Cortex of kidney (tissue), 1 donor: ENCODE results near the gene MMD2.
"Not testable (repeated sequence)": the region's sequence is repeated elsewhere in the genome, so short reads cannot be mapped to it uniquely, and the experiment has no call there.

Experiments
- DNase-seq: peaks from one replicate; lab custom pipeline; 2025; lab: John Stamatoyannopoulos, UW

The MMD2 gene

GRCh38 chr7:4958477-4959301 lies at the start of gene MMD2:
Gene MMD2 (minus strand): TSS chr7:4959187. CDS start chr7:4959017, 170 bp downstream.
- no peak for DNase-seq

GRCh38 chr7:5005066-5005465 lies 46.1 kb upstream of the MMD2 start:
- no peak for DNase-seq

- DNase-seq, result no peak
Measured at GRCh38 chr7:5001911-5002310, 42.9 kb upstream of the MMD2 start.

GRCh38 chr7:5001003-5001402 lies 42.0 kb upstream of the MMD2 start:
- no peak for DNase-seq

- no peak for DNase-seq
Measured at GRCh38 chr7:4999369-4999950, 40.5 kb upstream of the MMD2 start.

- no peak for DNase-seq
Measured at GRCh38 chr7:4998910-4999309, 39.9 kb upstream of the MMD2 start.

- no peak for DNase-seq
Measured at GRCh38 chr7:4998244-4998643, 39.3 kb upstream of the MMD2 start.

- no peak for DNase-seq
Measured at GRCh38 chr7:4996696-4997222, 37.8 kb upstream of the MMD2 start.

- DNase-seq, result no peak
Measured at GRCh38 chr7:4995429-4995969, 36.5 kb upstream of the MMD2 start.

- DNase-seq, result no peak
Measured at GRCh38 chr7:4993471-4993870, 34.5 kb upstream of the MMD2 start.

GRCh38 chr7:4982741-4983140 lies 23.8 kb upstream of the MMD2 start:
- DNase-seq, result not testable (repeated sequence)

GRCh38 chr7:4981295-4981890 lies 22.4 kb upstream of the MMD2 start:
- DNase-seq, result not testable (repeated sequence)

GRCh38 chr7:4975626-4976025 lies 16.6 kb upstream of the MMD2 start:
- DNase-seq, result not testable (repeated sequence)

- peak; percentile 41 for DNase-seq
Measured at GRCh38 chr7:4973728-4974198, 14.8 kb upstream of the MMD2 start.

GRCh38 chr7:4972446-4972845 lies 13.5 kb upstream of the MMD2 start:
- DNase-seq, result not testable (repeated sequence)

GRCh38 chr7:4965295-4966022 lies 6.5 kb upstream of the MMD2 start:
- DNase-seq, result no peak

- no peak for DNase-seq
Measured at GRCh38 chr7:4964506-4964905, 5.5 kb upstream of the MMD2 start.

- DNase-seq, result no peak
Measured at GRCh38 chr7:4962872-4963775, 4.1 kb upstream of the MMD2 start.

GRCh38 chr7:4960363-4960762 lies 1.4 kb upstream of the MMD2 start:
- no peak for DNase-seq

- DNase-seq, result no peak
Measured at GRCh38 chr7:4959893-4960292, 906 bp upstream of the MMD2 start.

GRCh38 chr7:4959306-4959705 lies 319 bp upstream of the MMD2 start:
- DNase-seq, result no peak
